MM.1S (cell line): ENCODE measurements around the gene URB1.
"Not testable (repeated sequence)": the region's sequence is repeated elsewhere in the genome, so short reads cannot be mapped to it uniquely, and the experiment has no call there.

Experiments used
- EZH2 ChIP-seq: fragments of 300-600 bp; sonication (generic); optimal IDR thresholded peaks from 2 replicates; pipeline ENCODE3; 2017; ENCODE audit warnings: low read depth, mild to moderate bottlenecking, antibody characterized with exemption, low read length, mixed read lengths
- EZH2phosphoT487 ChIP-seq: fragments of 300-600 bp; sonication (generic); IDR thresholded peaks from 2 replicates; pipeline ENCODE4 v1.6.1; 2018; ENCODE audit warnings: antibody characterized with exemption, low read length
- TF ChIP-seq, protein P1 (sequence below): fragments of 300-600 bp; sonication (generic); IDR thresholded peaks from 2 replicates; pipeline ENCODE4 v1.5.1; 2016; ENCODE audit warnings: antibody characterized with exemption, low read length, mixed read lengths

DNA sequence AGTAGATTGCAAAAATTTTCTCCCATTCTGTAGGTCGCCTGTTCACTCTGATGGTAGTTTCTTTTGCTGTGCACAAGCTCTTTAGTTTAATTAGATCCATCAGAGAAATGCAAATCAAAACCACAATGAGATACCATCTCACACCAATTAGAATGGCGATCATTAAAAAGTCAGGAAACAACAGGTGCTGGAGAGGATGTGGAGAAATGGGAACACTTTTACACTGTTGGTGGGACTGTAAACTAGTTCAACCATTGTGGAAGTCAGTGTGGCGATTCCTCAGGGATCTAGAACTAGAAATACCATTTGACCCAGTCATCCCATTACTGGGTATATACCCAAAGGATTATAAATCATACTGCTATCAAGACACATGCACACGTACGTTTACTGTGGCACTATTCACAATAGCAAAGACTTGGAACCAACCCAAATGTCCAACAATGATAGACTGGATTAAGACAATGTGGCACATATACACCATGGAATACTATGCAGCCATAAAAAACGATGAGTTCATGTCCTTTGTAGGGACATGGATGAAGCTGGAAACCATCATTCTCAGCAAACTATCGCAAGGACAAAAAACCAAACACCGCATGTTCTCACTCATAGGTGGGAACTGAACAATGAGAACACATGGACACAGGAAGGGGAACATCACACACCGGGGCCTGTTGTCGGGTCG, 2.1 kb downstream of the URB1 start:
- TF ChIP-seq, protein P1, sequence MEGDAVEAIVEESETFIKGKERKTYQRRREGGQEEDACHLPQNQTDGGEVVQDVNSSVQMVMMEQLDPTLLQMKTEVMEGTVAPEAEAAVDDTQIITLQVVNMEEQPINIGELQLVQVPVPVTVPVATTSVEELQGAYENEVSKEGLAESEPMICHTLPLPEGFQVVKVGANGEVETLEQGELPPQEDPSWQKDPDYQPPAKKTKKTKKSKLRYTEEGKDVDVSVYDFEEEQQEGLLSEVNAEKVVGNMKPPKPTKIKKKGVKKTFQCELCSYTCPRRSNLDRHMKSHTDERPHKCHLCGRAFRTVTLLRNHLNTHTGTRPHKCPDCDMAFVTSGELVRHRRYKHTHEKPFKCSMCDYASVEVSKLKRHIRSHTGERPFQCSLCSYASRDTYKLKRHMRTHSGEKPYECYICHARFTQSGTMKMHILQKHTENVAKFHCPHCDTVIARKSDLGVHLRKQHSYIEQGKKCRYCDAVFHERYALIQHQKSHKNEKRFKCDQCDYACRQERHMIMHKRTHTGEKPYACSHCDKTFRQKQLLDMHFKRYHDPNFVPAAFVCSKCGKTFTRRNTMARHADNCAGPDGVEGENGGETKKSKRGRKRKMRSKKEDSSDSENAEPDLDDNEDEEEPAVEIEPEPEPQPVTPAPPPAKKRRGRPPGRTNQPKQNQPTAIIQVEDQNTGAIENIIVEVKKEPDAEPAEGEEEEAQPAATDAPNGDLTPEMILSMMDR = not testable (repeated sequence)
- not testable (repeated sequence) for TF ChIP-seq EZH2phosphoT487, EZH2
